MM.1S (cell line): ENCODE measurements around the gene JPH4.

Experiments used
- DNase-seq: peaks from one replicate; pipeline ENCODE4 v3.0.0-alpha.2; 2015
- H2AFZ ChIP-seq: fragments of 300-600 bp; sonication (generic); 2 replicates; pipeline ENCODE4 v1.6.0; 2016; ENCODE audit warnings: antibody characterized with exemption, low read length
- H3F3A ChIP-seq: fragments of 300-600 bp; sonication (generic); 2 replicates; pipeline ENCODE4 v1.6.1; 2016; ENCODE audit warnings: mild to moderate bottlenecking, antibody characterized with exemption, low read length, moderate library complexity, mixed read lengths; ENCODE audit not compliant: insufficient read depth
- H3K27ac ChIP-seq: fragments of 300-600 bp; sonication (generic); 2 replicates; pipeline ENCODE4 v1.5.1; 2016; ENCODE audit warnings: mild to moderate bottlenecking, low read length
- H3K27me3 ChIP-seq: fragments of 300-600 bp; sonication (generic); replicated peaks from 2 replicates; pipeline ENCODE4 v1.6.0; 2016; ENCODE audit warnings: low read length; ENCODE audit not compliant: insufficient read depth
- H3K36me3 ChIP-seq: fragments of 300-600 bp; sonication (generic); replicated peaks from 2 replicates; pipeline ENCODE4 v1.6.1; 2016; ENCODE audit warnings: mild to moderate bottlenecking, low read length, mixed read lengths; ENCODE audit not compliant: insufficient read depth
- H3K4me1 ChIP-seq: fragments of 300-600 bp; sonication (generic); 2 replicates; pipeline ENCODE4 v1.6.1; 2016; ENCODE audit warnings: low read length, mixed read lengths
- H3K4me2 ChIP-seq: fragments of 300-600 bp; sonication (generic); 2 replicates; pipeline ENCODE4 v1.6.0; 2016; ENCODE audit warnings: low read depth, low read length
- H3K4me3 ChIP-seq: fragments of 300-600 bp; sonication (generic); 2 replicates; pipeline ENCODE4 v1.5.1; 2016; ENCODE audit warnings: low read length, mixed read lengths
- H3K79me2 ChIP-seq: fragments of 300-600 bp; sonication (generic); 2 replicates; pipeline ENCODE4 v1.6.1; 2016; ENCODE audit warnings: mixed run types, low read length, mixed read lengths
- H3K9ac ChIP-seq: fragments of 300-600 bp; sonication (generic); 2 replicates; pipeline ENCODE4 v1.6.1; 2016; ENCODE audit warnings: low read length, mixed read lengths
- H3K9me2 ChIP-seq: fragments of 300-600 bp; sonication (generic); replicated peaks from 2 replicates; pipeline ENCODE4 v1.6.1; 2016; ENCODE audit warnings: mild to moderate bottlenecking, low read length, mixed read lengths; ENCODE audit not compliant: insufficient read depth
- H3K9me3 ChIP-seq: fragments of 300-600 bp; sonication (generic); replicated peaks from 2 replicates; pipeline ENCODE4 v1.6.1; 2016; ENCODE audit warnings: mild to moderate bottlenecking, low read length, mixed read lengths; ENCODE audit not compliant: insufficient read depth
- H4K20me1 ChIP-seq: fragments of 300-600 bp; sonication (generic); 2 replicates; pipeline ENCODE4 v1.6.1; 2016; ENCODE audit warnings: mild to moderate bottlenecking, low read length, moderate library complexity, mixed read lengths; ENCODE audit not compliant: insufficient read depth
- EZH2 ChIP-seq: fragments of 300-600 bp; sonication (generic); optimal IDR thresholded peaks from 2 replicates; pipeline ENCODE3; 2017; ENCODE audit warnings: low read depth, mild to moderate bottlenecking, antibody characterized with exemption, low read length, mixed read lengths
- EZH2phosphoT487 ChIP-seq: fragments of 300-600 bp; sonication (generic); IDR thresholded peaks from 2 replicates; pipeline ENCODE4 v1.6.1; 2018; ENCODE audit warnings: antibody characterized with exemption, low read length
- TF ChIP-seq, protein P1 (sequence below): fragments of 300-600 bp; sonication (generic); IDR thresholded peaks from 2 replicates; pipeline ENCODE4 v1.5.1; 2016; ENCODE audit warnings: antibody characterized with exemption, low read length, mixed read lengths

Gene JPH4

DNA sequence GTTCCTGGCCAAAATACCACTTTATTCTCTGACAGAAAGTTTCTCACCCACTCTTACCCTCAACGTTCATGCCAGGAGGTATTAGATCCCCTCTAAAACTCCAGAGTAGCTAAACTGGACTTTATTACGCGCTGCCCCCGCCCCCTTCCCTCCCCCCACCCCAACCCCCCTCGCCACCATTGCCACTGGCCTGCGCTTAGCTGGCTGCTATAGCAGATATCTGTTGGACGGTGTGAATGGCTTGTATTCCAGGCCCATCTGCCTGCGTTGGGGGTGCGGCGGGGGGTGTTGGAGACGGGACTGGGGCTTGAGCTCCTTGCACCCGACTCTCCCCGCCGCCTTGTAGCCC is 23.1 kb downstream of the JPH4 start:
- TF ChIP-seq EZH2phosphoT487 (no peak), EZH2 (no peak)
- TF ChIP-seq, protein P1, sequence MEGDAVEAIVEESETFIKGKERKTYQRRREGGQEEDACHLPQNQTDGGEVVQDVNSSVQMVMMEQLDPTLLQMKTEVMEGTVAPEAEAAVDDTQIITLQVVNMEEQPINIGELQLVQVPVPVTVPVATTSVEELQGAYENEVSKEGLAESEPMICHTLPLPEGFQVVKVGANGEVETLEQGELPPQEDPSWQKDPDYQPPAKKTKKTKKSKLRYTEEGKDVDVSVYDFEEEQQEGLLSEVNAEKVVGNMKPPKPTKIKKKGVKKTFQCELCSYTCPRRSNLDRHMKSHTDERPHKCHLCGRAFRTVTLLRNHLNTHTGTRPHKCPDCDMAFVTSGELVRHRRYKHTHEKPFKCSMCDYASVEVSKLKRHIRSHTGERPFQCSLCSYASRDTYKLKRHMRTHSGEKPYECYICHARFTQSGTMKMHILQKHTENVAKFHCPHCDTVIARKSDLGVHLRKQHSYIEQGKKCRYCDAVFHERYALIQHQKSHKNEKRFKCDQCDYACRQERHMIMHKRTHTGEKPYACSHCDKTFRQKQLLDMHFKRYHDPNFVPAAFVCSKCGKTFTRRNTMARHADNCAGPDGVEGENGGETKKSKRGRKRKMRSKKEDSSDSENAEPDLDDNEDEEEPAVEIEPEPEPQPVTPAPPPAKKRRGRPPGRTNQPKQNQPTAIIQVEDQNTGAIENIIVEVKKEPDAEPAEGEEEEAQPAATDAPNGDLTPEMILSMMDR: no peak
- peak overlapping the region; percentile 80; the same call in 1 of the 2 replicates for H3K9ac ChIP-seq
- H3K4me2 ChIP-seq: peak overlapping the region; percentile 83; the same call in 1 of the 2 replicates

DNA sequence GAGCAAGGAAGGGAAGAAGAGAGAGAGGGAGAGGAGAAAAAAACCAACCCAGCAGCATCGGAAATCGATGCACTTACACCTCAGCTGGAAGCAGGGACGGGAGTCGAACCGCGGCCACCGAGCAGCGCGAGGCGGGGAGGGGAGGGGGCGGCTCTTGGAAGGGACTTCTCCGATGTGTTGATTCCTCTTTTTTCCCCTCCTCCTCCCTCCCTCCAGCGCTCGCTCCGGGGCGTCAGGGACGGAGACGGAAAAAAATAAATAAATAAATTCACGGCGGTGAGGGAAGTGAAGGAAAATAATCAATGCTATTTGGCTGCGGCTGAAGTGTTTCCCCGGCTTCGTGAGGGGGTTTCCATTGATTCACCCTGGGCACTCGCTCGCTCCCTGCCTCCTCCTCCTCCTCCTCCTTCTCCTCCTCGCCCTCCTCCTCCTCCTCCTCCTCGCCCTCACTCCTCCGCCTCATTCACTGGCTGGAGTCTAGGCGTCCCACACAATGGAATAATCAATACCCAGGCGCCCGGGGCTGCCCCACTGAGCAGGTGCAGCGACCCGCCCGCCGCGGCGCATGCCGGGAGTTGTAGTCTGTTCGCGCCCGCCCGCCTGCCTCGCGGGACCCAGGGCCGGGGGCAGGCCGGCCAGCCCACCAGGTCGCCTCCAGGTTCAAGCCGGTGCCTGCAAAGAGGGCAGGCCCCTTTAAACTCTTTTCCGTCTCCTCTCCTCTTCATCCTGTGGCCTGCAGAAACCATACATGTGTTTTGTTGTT is 27.1 kb downstream of the JPH4 start, which contains the start of gene ZFHX2:
TSS of gene ZFHX2 (minus strand) at position 500 of the 763 bp plus-strand sequence. CDS start 16,440 bp downstream, outside the sequence.
- Histone ChIP-seq H3K36me3 (no peaks in the 10 kb centered on the region), H3K27me3 (no peaks in the 10 kb centered on the region), H3K27ac (no peak within 1 kb of the TSS), H3K4me3 (peak within 1 kb of the TSS; percentile 65), H3K79me2 (peaks cover 2% of the 10 kb centered on the region), H3K4me2 (peak within 1 kb of the TSS; percentile 76), H3K9me3 (no peaks in the 10 kb centered on the region), H3K9ac (peak within 1 kb of the TSS; percentile 23; the same call in 1 of the 2 replicates), H3K4me1 (no peaks in the 10 kb centered on the region), H2AFZ (peak within 1 kb of the TSS; percentile 74), H3F3A (no peaks in the 10 kb centered on the region), H4K20me1 (no peaks in the 10 kb centered on the region), H3K9me2 (no peaks in the 10 kb centered on the region)
- DNase-seq: peak; percentile 38
- TF ChIP-seq EZH2phosphoT487 (no peak), EZH2 (no peak)
- TF ChIP-seq, protein P1: no peak

More for the DNA sequence above, 23.1 kb downstream of the JPH4 start:
- H3K4me1 ChIP-seq: peaks cover 5% of the 10 kb centered on the region; the same call in 1 of the 2 replicates
- H3K27me3 ChIP-seq: no peaks in the 10 kb centered on the region
- no peaks in the 10 kb centered on the region for H4K20me1 ChIP-seq
- peak overlapping the region; percentile 69; the same call in 1 of the 2 replicates for H2AFZ ChIP-seq
- H3K9me3 ChIP-seq: no peaks in the 10 kb centered on the region
- DNase-seq: no peak
- peaks cover 8% of the 10 kb centered on the region for H3K79me2 ChIP-seq
- H3K36me3 ChIP-seq: no peaks in the 10 kb centered on the region
- no peak overlapping the region for H3K27ac ChIP-seq
- H3K4me3 ChIP-seq: peak overlapping the region; percentile 88
- no peaks in the 10 kb centered on the region for H3F3A ChIP-seq
- no peaks in the 10 kb centered on the region for H3K9me2 ChIP-seq

DNA sequence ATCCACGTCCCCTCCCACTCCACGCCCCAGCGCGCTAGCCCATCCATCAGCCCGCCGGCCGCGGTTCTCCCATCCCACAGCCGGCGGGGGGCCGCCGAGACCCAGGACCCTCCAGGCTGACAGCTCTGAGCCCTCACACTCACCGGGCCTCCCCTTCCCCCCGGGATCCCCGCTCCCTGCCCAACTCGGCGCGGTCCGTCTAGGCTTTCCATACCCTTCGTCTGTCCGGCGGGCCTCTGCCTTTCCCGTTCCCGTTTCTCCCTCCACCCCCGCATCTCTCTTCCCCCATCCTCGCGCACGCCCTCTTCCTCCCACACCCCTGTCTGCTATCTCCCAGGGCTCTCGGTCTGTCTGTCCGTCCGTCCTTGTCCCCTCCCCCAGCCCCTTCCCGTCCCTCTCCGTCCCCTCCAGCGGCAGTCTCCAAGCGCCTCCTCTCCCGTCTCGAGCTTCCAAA is 27.8 kb downstream of the JPH4 start:
- no peaks in the 10 kb centered on the region for H3K9me3 ChIP-seq
- no peaks in the 10 kb centered on the region for H3K27me3 ChIP-seq
- peak overlapping the region; percentile 23; the same call in 1 of the 2 replicates for H3K9ac ChIP-seq
- no peak for DNase-seq
- H3F3A ChIP-seq: no peaks in the 10 kb centered on the region
- H3K4me1 ChIP-seq: no peaks in the 10 kb centered on the region
- no peaks in the 10 kb centered on the region for H3K79me2 ChIP-seq
- no peaks in the 10 kb centered on the region for H4K20me1 ChIP-seq
- H3K4me3 ChIP-seq: peak overlapping the region; percentile 65
- no peak overlapping the region for H3K27ac ChIP-seq
- TF ChIP-seq, protein P1: no peak
- peak overlapping the region; percentile 74 for H2AFZ ChIP-seq
- H3K9me2 ChIP-seq: no peaks in the 10 kb centered on the region
- peak overlapping the region; percentile 76 for H3K4me2 ChIP-seq
- no peaks in the 10 kb centered on the region for H3K36me3 ChIP-seq
